Spleen (tissue), 7 donors: ENCODE results near the gene MTERF4.

Experiments used
- POLR2A ChIP-seq, 3 donors: fragments of 450-650 bp; IDR thresholded peaks; one replicate each; pipeline ENCODE4 v1.5.1; 2017; ENCODE audit warnings: antibody characterized with exemption in 3 of 3, mild to moderate bottlenecking in 1 of 3
- POLR2AphosphoS5 ChIP-seq, 3 donors: sonication (generic); formaldehyde crosslinking; IDR thresholded peaks; one replicate each; pipeline ENCODE4 v1.5.1; 2017; ENCODE audit warnings: antibody characterized with exemption in 3 of 3
- TF ChIP-seq, protein P1 (sequence below), 11 experiments: fragments of 200-600 bp in 7 of 11; fragments of 450-650 bp in 4 of 11; sonication (generic) in 4 of 11; IDR thresholded peaks in 8 of 11; conservative IDR thresholded peaks in 3 of 11; 1 replicate in 7 of 11; 2 replicates in 4 of 11; pipeline versions ENCODE4 v1.4.0 to v1.8.0; 2016 to 2021; ENCODE audit warnings: antibody characterized with exemption in 11 of 11, inconsistent platforms in 4 of 11, mild to moderate bottlenecking in 1 of 11
- donor health status: DM: no; HTN: no; CAD: no; lungs with moderate emphysema.
- donor health status: DM: no; HTN: no; CAD: no.
- donor health status: DM: no; HTN: no; CAD: no.

DNA sequence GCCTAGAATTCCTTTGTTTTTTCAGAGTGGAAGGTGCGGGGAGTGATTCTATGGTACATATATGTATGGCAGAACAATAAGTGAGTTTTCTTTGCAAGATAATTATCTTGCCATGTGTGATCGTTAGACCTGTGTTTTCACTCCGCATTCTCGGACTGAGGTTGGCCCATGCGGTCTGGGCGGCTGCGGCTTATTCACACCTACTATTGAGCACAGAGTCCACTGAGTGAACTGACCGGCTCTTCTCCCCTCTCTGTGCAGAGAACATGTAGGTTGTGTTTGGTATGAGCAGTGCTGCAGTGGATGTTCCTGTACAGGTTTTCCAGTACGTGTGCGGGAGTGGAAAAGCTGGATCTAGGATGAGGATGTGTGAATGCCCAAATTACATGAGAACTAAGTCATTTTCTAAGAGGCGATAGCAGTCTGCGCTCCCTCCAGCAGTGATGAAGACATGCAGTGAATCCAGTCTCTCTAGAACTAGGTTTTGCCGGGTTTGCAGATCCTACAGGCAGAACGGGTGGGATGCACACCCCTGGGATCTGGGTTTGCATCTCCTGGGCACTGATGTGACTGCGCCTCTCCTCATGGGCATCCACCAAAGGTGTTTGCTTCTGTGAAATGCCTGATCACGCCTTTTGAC lies 27.1 kb downstream of the MTERF4 start:
- TF ChIP-seq POLR2AphosphoS5 (IDR thresholded peaks at IDR 0.05) (peak in 1 of 3 donors; percentile 17), POLR2A (IDR thresholded peaks at IDR 0.05) (no peak)
- TF ChIP-seq, protein P1, sequence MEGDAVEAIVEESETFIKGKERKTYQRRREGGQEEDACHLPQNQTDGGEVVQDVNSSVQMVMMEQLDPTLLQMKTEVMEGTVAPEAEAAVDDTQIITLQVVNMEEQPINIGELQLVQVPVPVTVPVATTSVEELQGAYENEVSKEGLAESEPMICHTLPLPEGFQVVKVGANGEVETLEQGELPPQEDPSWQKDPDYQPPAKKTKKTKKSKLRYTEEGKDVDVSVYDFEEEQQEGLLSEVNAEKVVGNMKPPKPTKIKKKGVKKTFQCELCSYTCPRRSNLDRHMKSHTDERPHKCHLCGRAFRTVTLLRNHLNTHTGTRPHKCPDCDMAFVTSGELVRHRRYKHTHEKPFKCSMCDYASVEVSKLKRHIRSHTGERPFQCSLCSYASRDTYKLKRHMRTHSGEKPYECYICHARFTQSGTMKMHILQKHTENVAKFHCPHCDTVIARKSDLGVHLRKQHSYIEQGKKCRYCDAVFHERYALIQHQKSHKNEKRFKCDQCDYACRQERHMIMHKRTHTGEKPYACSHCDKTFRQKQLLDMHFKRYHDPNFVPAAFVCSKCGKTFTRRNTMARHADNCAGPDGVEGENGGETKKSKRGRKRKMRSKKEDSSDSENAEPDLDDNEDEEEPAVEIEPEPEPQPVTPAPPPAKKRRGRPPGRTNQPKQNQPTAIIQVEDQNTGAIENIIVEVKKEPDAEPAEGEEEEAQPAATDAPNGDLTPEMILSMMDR (IDR thresholded peaks at IDR 0.05 in 8 of 11, conservative IDR thresholded peaks at IDR 0.05 in 3 of 11) = no peak
